CD14-positive monocyte (primary cell): ENCODE measurements around the gene TMX1. TPM values are rescaled to one million over a fixed set of nuclear protein-coding genes. Genes with fewer than 3 reads are reported as not detected.
A peak's percentile ranks its signal among the peaks of the same experiment; 100 is the strongest.

ENCODE experiments used
- DNase-seq, 3 donors: peaks; one replicate each; pipeline ENCODE4 v3.0.0-alpha.2; 2011 to 2022
- H2AFZ ChIP-seq: 2 replicates; pipeline ENCODE4 v1.6.0; 2012; ENCODE audit warnings: mild to moderate bottlenecking, low read depth, low read length, inconsistent platforms; ENCODE audit not compliant: insufficient read depth, poor library complexity, severe bottlenecking
- H3K27ac ChIP-seq, 2 donors: 1 replicate in 1 of 2; 2 replicates in 1 of 2; pipeline ENCODE4 v1.5.1; 2012 to 2013; ENCODE audit warnings: low read length in 2 of 2, control low read depth in 1 of 2, inconsistent platforms in 1 of 2, low read depth in 1 of 2, mild to moderate bottlenecking in 1 of 2
- H3K27me3 ChIP-seq, 2 donors: one replicate each; pipeline versions ENCODE4 v1.6.0 to v1.6.1; 2011 to 2013; ENCODE audit warnings: low read length in 2 of 2; ENCODE audit not compliant: control insufficient read depth in 2 of 2, insufficient read depth in 2 of 2
- H3K36me3 ChIP-seq, 2 donors: replicated peaks in 1 of 2; 1 replicate in 1 of 2; 2 replicates in 1 of 2; pipeline versions ENCODE4 v1.5.1 to v1.6.1; 2012 to 2013; ENCODE audit warnings: low read length in 2 of 2, control low read depth in 1 of 2, inconsistent platforms in 1 of 2, mild to moderate bottlenecking in 1 of 2; ENCODE audit not compliant: insufficient read depth in 2 of 2, control insufficient read depth in 1 of 2
- H3K4me1 ChIP-seq, 2 donors: 1 replicate in 1 of 2; 2 replicates in 1 of 2; pipeline versions ENCODE4 v1.5.1 to v1.6.1; 2012 to 2013; ENCODE audit warnings: low read length in 2 of 2, control low read depth in 1 of 2, inconsistent platforms in 1 of 2, mild to moderate bottlenecking in 1 of 2, moderate library complexity in 1 of 2; ENCODE audit not compliant: insufficient read depth in 2 of 2, control insufficient read depth in 1 of 2
- H3K4me2 ChIP-seq: replicated peaks from 2 replicates; pipeline ENCODE3; 2012; ENCODE audit warnings: low read length, moderate library complexity, mild to moderate bottlenecking; ENCODE audit not compliant: poor library complexity, severe bottlenecking; ENCODE audit errors: extremely low read depth
- H3K4me3 ChIP-seq, 3 experiments: fragments of 200-600 bp in 1 of 3; sonication (generic) in 1 of 3; replicated peaks in 1 of 3; 1 replicate in 2 of 3; 2 replicates in 1 of 3; pipeline ENCODE4 v1.5.1; 2011 to 2013; ENCODE audit warnings: low read length in 3 of 3, mild to moderate bottlenecking in 3 of 3, control low read depth in 2 of 3, low read depth in 2 of 3, inconsistent platforms in 1 of 3, moderate library complexity in 1 of 3
- H3K79me2 ChIP-seq: 2 replicates; pipeline ENCODE4 v1.6.0; 2012; ENCODE audit warnings: mild to moderate bottlenecking, control low read depth, inconsistent platforms, low read length, moderate library complexity; ENCODE audit not compliant: insufficient read depth
- H3K9ac ChIP-seq: 2 replicates; pipeline ENCODE4 v1.6.0; 2017; ENCODE audit warnings: low read length, mild to moderate bottlenecking; ENCODE audit not compliant: insufficient read depth, poor library complexity, severe bottlenecking
- H3K9me3 ChIP-seq, 2 donors: replicated peaks in 1 of 2; 1 replicate in 1 of 2; 2 replicates in 1 of 2; pipeline versions ENCODE4 v1.5.1 to v1.6.1; 2012 to 2013; ENCODE audit warnings: low read length in 2 of 2, control low read depth in 1 of 2; ENCODE audit not compliant: control insufficient read depth in 1 of 2, insufficient read depth in 1 of 2
- H4K20me1 ChIP-seq: 2 replicates; pipeline ENCODE4 v1.6.0; 2012; ENCODE audit warnings: mild to moderate bottlenecking, low read length, control low read depth, moderate library complexity; ENCODE audit not compliant: insufficient read depth
- H3K27ac Mint-ChIP-seq, 7 donors: one replicate each; pipeline ENCODE4 v1.8.0; 2020; ENCODE audit warnings: mild to moderate bottlenecking in 7 of 7, mixed read lengths in 7 of 7, moderate library complexity in 6 of 7, inconsistent platforms in 2 of 7
- H3K27me3 Mint-ChIP-seq, 3 donors: one replicate each; pipeline ENCODE4 v1.8.0; 2021 to 2022; ENCODE audit warnings: low read depth in 3 of 3, mild to moderate bottlenecking in 3 of 3, mixed read lengths in 3 of 3, moderate library complexity in 3 of 3, inconsistent platforms in 1 of 3
- H3K36me3 Mint-ChIP-seq, 2 donors: one replicate each; pipeline ENCODE4 v1.8.0; 2020; ENCODE audit warnings: mixed read lengths in 2 of 2, inconsistent platforms in 1 of 2, mild to moderate bottlenecking in 1 of 2
- H3K4me1 Mint-ChIP-seq: one replicate; pipeline ENCODE4 v1.8.0; 2020; ENCODE audit warnings: mild to moderate bottlenecking, mixed read lengths
- H3K4me3 Mint-ChIP-seq, 2 donors: one replicate each; pipeline ENCODE4 v1.8.0; 2020; ENCODE audit warnings: mild to moderate bottlenecking in 2 of 2, mixed read lengths in 2 of 2, moderate library complexity in 1 of 2
- H3K9me3 Mint-ChIP-seq, 7 donors: one replicate each; pipeline ENCODE4 v1.8.0; 2020 to 2022; ENCODE audit warnings: mixed read lengths in 7 of 7, mild to moderate bottlenecking in 6 of 7, moderate library complexity in 6 of 7, inconsistent platforms in 2 of 7
- CTCF ChIP-seq: fragments of 200-600 bp; IDR thresholded peaks from one replicate; pipeline ENCODE4 v1.8.0; 2022; ENCODE audit warnings: antibody characterized with exemption, mild to moderate bottlenecking
- WGBS: methylation state at CpG from one replicate; pipeline ENCODE4 v1.1.5; 2013; ENCODE audit warnings: missing lambda C conversion rate; ENCODE audit not compliant: insufficient coverage; 5-methylcytosine and 5-hydroxymethylcytosine counted together
- intact Hi-C, 2 donors: fragments of 100-400 bp; cut with micrococcal nuclease; formaldehyde crosslinking; loops; one replicate each; pipeline versions ENCODE4 v1.15.0 to v1.15.1; 2023
- polyA plus RNA-seq, 3 donors: library from polyadenylated mRNA; depleted of rRNA in 1 of 3; unstranded in 2 of 3; stranded (reverse) in 1 of 3; fragments of 300-500 nt in 2 of 3; fragments of >200 nt in 1 of 3; fragmentation: Illumina TruSeq in 2 of 3; gene quantifications; 1 replicate in 2 of 3; 2 replicates in 1 of 3; pipeline ENCODE4 v1.2.3, GENCODE V29; 2012 to 2021

Gene TMX1
- polyA plus RNA-seq, 3 donors: 9.7 to 76.8 (median 62.6) TPM

DNA sequence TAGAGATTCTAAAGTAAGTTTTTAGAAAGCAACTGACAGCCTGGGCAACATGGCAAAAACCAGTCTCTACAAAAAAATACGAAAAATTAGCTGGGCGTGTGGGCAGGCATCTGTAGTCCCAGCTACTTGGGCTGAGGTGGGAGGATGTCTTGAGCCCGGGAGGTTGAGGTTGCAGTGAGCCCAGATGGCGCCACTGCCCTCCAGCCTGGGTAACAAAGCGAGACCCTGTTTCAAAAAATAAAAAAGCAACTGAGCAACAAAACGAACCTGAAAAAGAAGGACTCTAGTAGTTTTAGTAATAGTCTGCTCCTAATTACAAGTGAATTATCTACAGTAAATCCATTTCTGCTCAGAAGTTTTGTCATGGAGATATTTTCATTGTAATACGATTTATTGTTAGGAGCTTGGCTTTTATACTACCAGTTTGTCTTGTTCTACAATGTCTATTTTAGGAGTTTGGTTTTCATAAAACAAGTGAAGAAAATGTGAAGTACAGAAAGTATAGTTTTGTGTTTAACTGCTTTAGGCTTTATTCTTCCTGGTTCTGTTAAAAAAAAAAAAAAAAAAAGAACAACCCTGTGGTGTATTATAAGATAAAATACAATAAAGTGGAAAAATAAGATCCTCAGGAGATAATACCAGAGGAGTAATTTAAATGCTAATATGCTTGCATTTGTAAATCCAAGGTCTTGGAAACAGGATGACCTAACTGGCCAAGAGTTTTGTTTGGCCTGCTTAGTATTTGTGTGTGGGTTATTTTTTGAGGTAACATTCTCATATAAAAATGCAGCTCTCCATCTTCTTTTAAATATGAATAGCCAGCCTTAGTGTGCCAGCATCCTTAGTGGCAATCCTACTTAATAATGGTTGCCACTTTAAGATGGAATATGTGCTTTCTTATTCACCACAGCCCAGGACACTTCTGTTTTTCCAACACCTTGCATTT is 2.8 kb downstream of the TMX1 start:
- peak overlapping the region in 1 of 3 experiments; percentile 6 for H3K4me3 ChIP-seq
- Mint-ChIP-seq H3K27me3 (no peaks in the 10 kb centered on the region), H3K36me3 (peaks cover 17 to 25% of the 10 kb centered on the region in 2 donors), H3K9me3 (no peaks in the 10 kb centered on the region), H3K4me3 (peak overlapping the region in 1 of 2 donors; percentile 26), H3K27ac (peak overlapping the region in 5 of 7 donors; percentile 12 to 85 (median 33)), H3K4me1 (peaks cover 6% of the 10 kb centered on the region)
- no peak overlapping the region for H2AFZ ChIP-seq
- 88% methylated on average over 4 of the region's 7 CpGs for WGBS
- no peaks in the 10 kb centered on the region for H3K9me3 ChIP-seq
- no peak overlapping the region for H3K9ac ChIP-seq
- peaks cover 22 to 41% of the 10 kb centered on the region in 2 donors for H3K36me3 ChIP-seq
- peak overlapping the region in 1 of 2 donors; percentile 24 for H3K27ac ChIP-seq
- peaks cover 16 to 35% of the 10 kb centered on the region in 2 donors for H3K4me1 ChIP-seq
- peak overlapping the region; percentile 89 for H3K4me2 ChIP-seq
- no peak for DNase-seq
- intact Hi-C loops: no loop called here
- no peak for TF ChIP-seq CTCF
- peaks cover 75% of the 10 kb centered on the region for H3K79me2 ChIP-seq
- peaks cover 38% of the 10 kb centered on the region for H4K20me1 ChIP-seq
- H3K27me3 ChIP-seq: no peaks in the 10 kb centered on the region

GRCh38 chr14:51244591-51244990 is 4.5 kb downstream of the TMX1 start:
- Histone ChIP-seq H4K20me1 (peaks cover 44% of the 10 kb centered on the region), H3K9ac (no peak overlapping the region), H3K27ac (peak overlapping the region in 1 of 2 donors; percentile 29), H3K4me2 (no peak overlapping the region), H3K9me3 (no peaks in the 10 kb centered on the region), H2AFZ (no peak overlapping the region), H3K4me3 (no peak overlapping the region), H3K36me3 (peaks cover 36 to 58% of the 10 kb centered on the region in 2 donors), H3K79me2 (peaks cover 78% of the 10 kb centered on the region), H3K27me3 (no peaks in the 10 kb centered on the region), H3K4me1 (peaks cover 20 to 32% of the 10 kb centered on the region in 2 donors)
- peaks cover 13% of the 10 kb centered on the region for H3K4me1 Mint-ChIP-seq
- intact Hi-C loops: no loop called here
- no peaks in the 10 kb centered on the region for H3K9me3 Mint-ChIP-seq
- no peaks in the 10 kb centered on the region for H3K27me3 Mint-ChIP-seq
- H3K4me3 Mint-ChIP-seq: no peak overlapping the region
- no CpG with 5 or more reads among the region's 5 CpGs for WGBS
- no peak for DNase-seq
- peaks cover 32 to 36% of the 10 kb centered on the region in 2 donors for H3K36me3 Mint-ChIP-seq
- TF ChIP-seq CTCF: no peak
- H3K27ac Mint-ChIP-seq: no peak overlapping the region
